DOHH2 (cell line): ENCODE data around the gene ITPR2.

ENCODE experiments used
- H3F3A ChIP-seq: fragments of 200-600 bp; sonication (generic), shearing (Covaris generic); 2 replicates; pipeline ENCODE4 v1.6.0; 2016; ENCODE audit warnings: antibody characterized with exemption, mild to moderate bottlenecking; ENCODE audit not compliant: control insufficient read depth, insufficient read depth
- H3K27ac ChIP-seq: fragments of 200-600 bp; sonication (generic); 2 replicates; pipeline ENCODE4 v1.5.1; 2014; ENCODE audit warnings: low read depth, mild to moderate bottlenecking, low read length, moderate library complexity
- H3K27me3 ChIP-seq: fragments of 200-600 bp; sonication (generic); 2 replicates; pipeline ENCODE4 v1.6.1; 2014; ENCODE audit warnings: mild to moderate bottlenecking, low read length, mixed read lengths; ENCODE audit not compliant: control insufficient read depth
- H3K36me3 ChIP-seq: fragments of 200-600 bp; sonication (generic); 2 replicates; pipeline ENCODE4 v1.6.1; 2014; ENCODE audit warnings: mild to moderate bottlenecking, low read length, moderate library complexity, mixed read lengths; ENCODE audit not compliant: control insufficient read depth
- H3K4me1 ChIP-seq: fragments of 200-600 bp; sonication (generic); 2 replicates; pipeline ENCODE4 v1.6.1; 2014; ENCODE audit warnings: mild to moderate bottlenecking, low read length, mixed read lengths; ENCODE audit not compliant: control insufficient read depth
- H3K4me2 ChIP-seq: fragments of 200-600 bp; sonication (generic); 2 replicates; pipeline ENCODE4 v1.6.0; 2014; ENCODE audit warnings: mild to moderate bottlenecking, low read length, moderate library complexity
- H3K4me3 ChIP-seq: fragments of 200-600 bp; sonication (generic); 2 replicates; pipeline ENCODE4 v1.5.1; 2014; ENCODE audit warnings: mild to moderate bottlenecking, low read length, mixed read lengths
- H3K79me2 ChIP-seq: fragments of 200-600 bp; sonication (generic); 2 replicates; pipeline ENCODE4 v1.6.1; 2014; ENCODE audit warnings: mild to moderate bottlenecking, low read length, mixed read lengths; ENCODE audit not compliant: control insufficient read depth
- H3K9me2 ChIP-seq: fragments of 200-600 bp; sonication (generic); replicated peaks from 2 replicates; pipeline ENCODE4 v1.6.1; 2014; ENCODE audit warnings: mild to moderate bottlenecking, low read length, mixed read lengths; ENCODE audit not compliant: control insufficient read depth
- H3K9me3 ChIP-seq: fragments of 200-600 bp; sonication (generic); 2 replicates; pipeline ENCODE4 v1.6.1; 2014; ENCODE audit warnings: antibody characterized with exemption, low read length, mixed read lengths; ENCODE audit not compliant: control insufficient read depth, insufficient read depth
- H4K20me1 ChIP-seq: fragments of 200-600 bp; sonication (generic); 2 replicates; pipeline ENCODE4 v1.6.0; 2014; ENCODE audit warnings: low read depth, mild to moderate bottlenecking, antibody characterized with exemption, low read length, moderate library complexity; ENCODE audit not compliant: control insufficient read depth, insufficient read depth
- EZH2phosphoT487 ChIP-seq: fragments of 200-600 bp; sonication (generic); IDR thresholded peaks from 2 replicates; pipeline ENCODE4 v1.6.1; 2017; ENCODE audit warnings: borderline replicate concordance, mild to moderate bottlenecking, antibody characterized with exemption, low read length, moderate library complexity, mixed read lengths
- TF ChIP-seq, protein P1 (sequence below): fragments of 200-600 bp; sonication (generic); IDR thresholded peaks from one replicate; pipeline ENCODE4 v1.5.1; 2014; ENCODE audit warnings: antibody characterized with exemption, mild to moderate bottlenecking, low read depth, low read length; ENCODE audit not compliant: poor library complexity, severe bottlenecking

Gene ITPR2

GRCh38 chr12:26293612-26294011 is 539.4 kb downstream of the ITPR2 start:
- no peaks in the 10 kb centered on the region for H3K27me3 ChIP-seq
- H3K9me2 ChIP-seq, result no peaks in the 10 kb centered on the region
- peaks cover 11% of the 10 kb centered on the region for H3K4me1 ChIP-seq
- no peak for TF ChIP-seq EZH2phosphoT487
- H3K9me3 ChIP-seq, result no peaks in the 10 kb centered on the region
- no peak overlapping the region for H3K4me3 ChIP-seq
- H3K4me2 ChIP-seq, result no peak overlapping the region
- H3F3A ChIP-seq, result peaks cover 3% of the 10 kb centered on the region
- no peaks in the 10 kb centered on the region for H3K79me2 ChIP-seq
- H4K20me1 ChIP-seq, result no peaks in the 10 kb centered on the region
- H3K36me3 ChIP-seq, result no peaks in the 10 kb centered on the region
- no peak overlapping the region for H3K27ac ChIP-seq

DNA sequence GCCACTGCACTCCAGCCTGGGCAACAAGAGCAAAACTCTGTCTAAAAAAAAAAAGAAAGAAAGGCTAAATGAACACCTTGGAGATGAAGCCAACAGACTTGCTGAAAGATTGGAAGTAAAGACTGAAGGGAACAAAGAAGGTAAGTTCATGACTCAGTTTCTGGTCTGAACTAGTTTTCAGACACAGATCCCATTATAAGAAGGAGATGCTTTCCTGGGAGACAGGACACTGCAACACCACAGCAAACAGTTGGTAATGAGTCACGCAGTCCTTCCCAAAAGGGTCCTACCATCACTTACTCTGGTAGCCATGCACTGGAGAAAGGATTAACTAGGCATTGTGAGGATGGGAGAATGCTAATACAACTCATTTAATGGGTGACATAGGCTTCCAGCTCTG is 540.4 kb downstream of the ITPR2 start:
- H3K4me1 ChIP-seq, result peaks cover under 1% of the 10 kb centered on the region
- no peaks in the 10 kb centered on the region for H3K79me2 ChIP-seq
- no peaks in the 10 kb centered on the region for H3K36me3 ChIP-seq
- no peaks in the 10 kb centered on the region for H3K27me3 ChIP-seq
- H3K9me3 ChIP-seq, result no peaks in the 10 kb centered on the region
- H4K20me1 ChIP-seq, result no peaks in the 10 kb centered on the region
- H3F3A ChIP-seq, result no peaks in the 10 kb centered on the region
- TF ChIP-seq EZH2phosphoT487, result no peak
- TF ChIP-seq, protein P1, sequence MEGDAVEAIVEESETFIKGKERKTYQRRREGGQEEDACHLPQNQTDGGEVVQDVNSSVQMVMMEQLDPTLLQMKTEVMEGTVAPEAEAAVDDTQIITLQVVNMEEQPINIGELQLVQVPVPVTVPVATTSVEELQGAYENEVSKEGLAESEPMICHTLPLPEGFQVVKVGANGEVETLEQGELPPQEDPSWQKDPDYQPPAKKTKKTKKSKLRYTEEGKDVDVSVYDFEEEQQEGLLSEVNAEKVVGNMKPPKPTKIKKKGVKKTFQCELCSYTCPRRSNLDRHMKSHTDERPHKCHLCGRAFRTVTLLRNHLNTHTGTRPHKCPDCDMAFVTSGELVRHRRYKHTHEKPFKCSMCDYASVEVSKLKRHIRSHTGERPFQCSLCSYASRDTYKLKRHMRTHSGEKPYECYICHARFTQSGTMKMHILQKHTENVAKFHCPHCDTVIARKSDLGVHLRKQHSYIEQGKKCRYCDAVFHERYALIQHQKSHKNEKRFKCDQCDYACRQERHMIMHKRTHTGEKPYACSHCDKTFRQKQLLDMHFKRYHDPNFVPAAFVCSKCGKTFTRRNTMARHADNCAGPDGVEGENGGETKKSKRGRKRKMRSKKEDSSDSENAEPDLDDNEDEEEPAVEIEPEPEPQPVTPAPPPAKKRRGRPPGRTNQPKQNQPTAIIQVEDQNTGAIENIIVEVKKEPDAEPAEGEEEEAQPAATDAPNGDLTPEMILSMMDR, result no peak
- no peak overlapping the region for H3K27ac ChIP-seq
- H3K4me2 ChIP-seq, result no peak overlapping the region
- H3K9me2 ChIP-seq, result no peaks in the 10 kb centered on the region
- H3K4me3 ChIP-seq, result no peak overlapping the region

GRCh38 chr12:26290565-26290964 is 542.4 kb downstream of the ITPR2 start:
- Histone ChIP-seq H4K20me1 (no peaks in the 10 kb centered on the region), H3K9me2 (no peaks in the 10 kb centered on the region), H3F3A (no peaks in the 10 kb centered on the region), H3K79me2 (no peaks in the 10 kb centered on the region), H3K4me3 (no peak overlapping the region), H3K4me1 (no peaks in the 10 kb centered on the region), H3K36me3 (no peaks in the 10 kb centered on the region), H3K27ac (no peak overlapping the region), H3K9me3 (no peaks in the 10 kb centered on the region), H3K4me2 (no peak overlapping the region), H3K27me3 (no peaks in the 10 kb centered on the region)
- no peak for TF ChIP-seq EZH2phosphoT487

DNA sequence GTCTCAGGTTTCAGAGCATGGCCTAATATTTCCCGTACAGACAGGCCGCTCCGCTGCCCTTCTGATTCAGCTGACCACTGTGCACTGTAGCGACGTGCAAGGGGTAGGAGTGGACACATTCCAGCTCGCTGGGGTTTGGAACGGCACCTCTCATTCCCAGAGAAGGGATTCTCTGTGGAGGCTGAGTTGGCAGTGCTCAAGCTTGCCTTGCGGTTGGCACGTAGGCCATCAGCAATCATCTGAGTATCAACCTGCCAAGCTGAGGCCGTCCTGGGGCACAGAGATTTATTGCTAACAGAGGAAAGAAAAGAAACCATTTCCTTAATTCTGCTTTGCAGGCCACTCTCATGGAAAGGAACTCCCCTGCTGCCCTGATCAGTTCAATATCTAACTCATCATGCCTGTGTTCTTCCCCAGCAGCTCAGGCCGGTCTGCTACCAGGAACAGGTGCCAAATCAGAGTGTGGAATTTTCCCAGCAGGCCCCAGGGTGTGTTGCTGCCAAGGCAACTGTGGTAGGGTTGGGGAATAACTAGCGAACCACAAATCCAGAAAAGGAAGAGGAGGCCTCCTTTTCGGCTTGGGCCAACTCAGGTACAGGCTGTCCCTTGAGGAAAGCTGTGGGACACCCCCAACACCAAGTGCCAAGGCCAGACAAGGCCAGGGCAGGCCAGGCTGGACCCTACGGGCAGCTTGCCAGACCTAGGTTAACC is 545.2 kb downstream of the ITPR2 start:
- Histone ChIP-seq H3K9me3 (no peaks in the 10 kb centered on the region), H3K4me2 (no peak overlapping the region), H3K36me3 (no peaks in the 10 kb centered on the region), H3K79me2 (no peaks in the 10 kb centered on the region), H3K9me2 (no peaks in the 10 kb centered on the region), H3K4me3 (no peak overlapping the region), H3K27me3 (no peaks in the 10 kb centered on the region), H3K27ac (no peak overlapping the region), H3K4me1 (no peaks in the 10 kb centered on the region), H4K20me1 (no peaks in the 10 kb centered on the region), H3F3A (no peaks in the 10 kb centered on the region)
- TF ChIP-seq, protein P1, result no peak
- TF ChIP-seq EZH2phosphoT487, result no peak
